ENCODE data around the gene PARP14.
"Not testable (repeated sequence)": the region's sequence is repeated elsewhere in the genome, so short reads cannot be mapped to it uniquely, and the experiment has no call there.

Gene PARP14

GRCh38 chr3:122679085-122679881 lies 1.4 kb upstream of the PARP14 start:
- DNase-seq (ENCODE audit: low read depth in 3 of 3): peak; percentile 67 to 75 (median 68)

- peak in 1 of 3 donors; percentile 4 for DNase-seq (ENCODE audit: low read depth in 3 of 3)
Observed at GRCh38 chr3:122679882-122680474, 661 bp upstream of the PARP14 start.

GRCh38 chr3:122681284-122681973 lies 790 bp downstream of the PARP14 start:
- peak in 1 of 3 donors; percentile 4 for DNase-seq (ENCODE audit: low read depth in 3 of 3)

GRCh38 chr3:122681974-122682409 lies 1.4 kb downstream of the PARP14 start:
- DNase-seq (ENCODE audit: low read depth in 3 of 3): no peak

- not testable (repeated sequence) for DNase-seq (ENCODE audit: low read depth in 3 of 3)
Observed at GRCh38 chr3:122682778-122683411, 2.3 kb downstream of the PARP14 start.

- no peak for DNase-seq (ENCODE audit: low read depth in 3 of 3)
Observed at GRCh38 chr3:122687298-122687697, 6.7 kb downstream of the PARP14 start.

- no peak for DNase-seq (ENCODE audit: low read depth in 3 of 3)
Observed at GRCh38 chr3:122688996-122689395, 8.4 kb downstream of the PARP14 start.

GRCh38 chr3:122689587-122689986 lies 8.9 kb downstream of the PARP14 start:
- DNase-seq (ENCODE audit: low read depth in 3 of 3): no peak

GRCh38 chr3:122690096-122690495 lies 9.5 kb downstream of the PARP14 start:
- no peak for DNase-seq (ENCODE audit: low read depth in 3 of 3)

GRCh38 chr3:122691195-122691594 lies 10.6 kb downstream of the PARP14 start:
- DNase-seq (ENCODE audit: low read depth in 3 of 3): no peak

- DNase-seq (ENCODE audit: low read depth in 3 of 3): no peak
Observed at GRCh38 chr3:122692674-122693073, 12.0 kb downstream of the PARP14 start.

- DNase-seq (ENCODE audit: low read depth in 3 of 3): no peak
Observed at GRCh38 chr3:122694966-122695365, 14.3 kb downstream of the PARP14 start.

- DNase-seq (ENCODE audit: low read depth in 3 of 3): no peak
Observed at GRCh38 chr3:122695927-122696561, 15.4 kb downstream of the PARP14 start.

- no peak for DNase-seq (ENCODE audit: low read depth in 3 of 3)
Observed at GRCh38 chr3:122697952-122698620, 17.4 kb downstream of the PARP14 start.

GRCh38 chr3:122700193-122700592 lies 19.6 kb downstream of the PARP14 start:
- no peak for DNase-seq (ENCODE audit: low read depth in 3 of 3)

- DNase-seq (ENCODE audit: low read depth in 3 of 3): no peak
Observed at GRCh38 chr3:122705379-122705778, 24.7 kb downstream of the PARP14 start.

- not testable (repeated sequence) for DNase-seq (ENCODE audit: low read depth in 3 of 3)
Observed at GRCh38 chr3:122710616-122711251, 30.1 kb downstream of the PARP14 start.

- no peak for DNase-seq (ENCODE audit: low read depth in 3 of 3)
Observed at GRCh38 chr3:122714273-122714672, 33.6 kb downstream of the PARP14 start.

- no peak for DNase-seq (ENCODE audit: low read depth in 3 of 3)
Observed at GRCh38 chr3:122716667-122717066, 36.0 kb downstream of the PARP14 start.

GRCh38 chr3:122719273-122719921 lies 38.8 kb downstream of the PARP14 start:
- DNase-seq (ENCODE audit: low read depth in 3 of 3): no peak

Measured in stimulated activated CD4-positive, alpha-beta T cell treated with anti-CD3 and anti-CD28 coated beads, TNF-alpha, amount 100 ng/mL, for 48 hours (primary cell).